Cardiac muscle cell (in vitro differentiated cells and primary cell): Measurements from ENCODE around the gene RBM20. TPM values are rescaled to one million over a fixed set of nuclear protein-coding genes. Genes with fewer than 3 reads are reported as not detected.

Experiments used
- DNase-seq, 2 donors: peaks; one replicate each; pipeline versions ENCODE4 v3.0.0 to v3.0.0-alpha.2; 2010 to 2017; ENCODE audit warnings: low read depth in 1 of 2, low spot score in 1 of 2
- H3K27ac ChIP-seq: fragments of 200-600 bp; sonication (generic); 2 replicates; pipeline ENCODE4 v1.5.1; 2016
- H3K27me3 ChIP-seq: fragments of 200-600 bp; sonication (generic); 2 replicates; pipeline ENCODE4 v1.6.0; 2016; ENCODE audit warnings: control low read depth
- H3K36me3 ChIP-seq: fragments of 200-600 bp; sonication (generic); 2 replicates; pipeline ENCODE4 v1.5.1; 2016; ENCODE audit warnings: control low read depth
- H3K4me1 ChIP-seq: fragments of 200-600 bp; sonication (generic); 2 replicates; pipeline ENCODE4 v1.8.1; 2017; ENCODE audit warnings: low read depth, mild to moderate bottlenecking, mixed run types
- H3K4me3 ChIP-seq: fragments of 200-600 bp; sonication (generic); 2 replicates; pipeline ENCODE4 v1.5.1; 2016; ENCODE audit warnings: mild to moderate bottlenecking
- H3K9me3 ChIP-seq: fragments of 200-600 bp; sonication (generic); 2 replicates; pipeline ENCODE4 v1.5.1; 2017; ENCODE audit warnings: low read depth, mild to moderate bottlenecking, control low read depth
- polyA plus RNA-seq: library from polyadenylated mRNA; unstranded; fragments of >200 nt; fragmentation: Nextera tagmentation; extraction: Ambion mirVana; gene quantifications from 2 replicates; pipeline ENCODE4 v1.2.1, GENCODE V29; 2016
- total RNA-seq: library from RNA; depleted of rRNA; stranded (reverse); fragments of >200 nt; gene quantifications from 2 replicates; pipeline ENCODE4 v1.2.3, GENCODE V29; 2016
- TF ChIP-seq, protein P1 (sequence below): IDR thresholded peaks from 2 replicates; pipeline ENCODE4 v1.5.1; 2012; ENCODE audit warnings: low read depth, mild to moderate bottlenecking, low read length

The RBM20 gene
- total and polyA plus RNA-seq, 2 experiments from 2014 or later: 19.2 to 28.5 TPM

DNA sequence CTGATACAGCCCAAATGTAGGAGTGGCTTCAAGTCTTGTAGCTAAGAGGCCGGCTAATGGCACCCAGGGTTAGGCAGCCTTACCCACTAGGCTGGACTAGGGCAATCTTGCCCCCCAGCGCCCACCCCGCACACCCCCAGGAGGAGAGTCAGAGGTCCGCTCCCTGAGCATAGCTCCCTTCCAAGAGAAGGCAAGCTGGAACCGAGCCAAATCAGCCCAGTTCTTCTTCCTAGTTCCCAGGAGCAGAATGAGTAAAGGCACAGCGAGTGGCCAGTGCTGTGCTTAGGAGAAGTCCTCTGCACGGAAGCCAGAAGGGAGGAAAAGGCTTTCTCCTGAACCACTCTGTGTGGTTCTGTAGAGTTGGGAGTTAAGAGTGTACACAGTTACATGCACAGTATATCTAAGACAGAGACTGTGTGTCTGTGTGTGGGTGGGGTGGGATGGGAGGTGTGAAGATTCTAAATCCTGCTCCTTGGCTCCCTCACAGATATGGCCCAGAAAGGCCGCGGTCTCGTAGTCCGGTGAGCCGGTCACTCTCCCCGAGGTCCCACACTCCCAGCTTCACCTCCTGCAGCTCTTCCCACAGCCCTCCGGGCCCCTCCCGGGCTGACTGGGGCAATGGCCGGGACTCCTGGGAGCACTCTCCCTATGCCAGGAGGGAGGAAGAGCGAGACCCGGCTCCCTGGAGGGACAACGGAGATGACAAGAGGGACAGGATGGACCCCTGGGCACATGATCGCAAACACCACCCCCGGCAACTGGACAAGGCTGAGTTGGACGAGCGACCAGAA is 167.8 kb downstream of the RBM20 start:
- Histone ChIP-seq H3K36me3 (peaks cover 8% of the 10 kb centered on the region), H3K27ac (no peak overlapping the region), H3K4me1 (peaks cover 7% of the 10 kb centered on the region), H3K27me3 (no peaks in the 10 kb centered on the region), H3K9me3 (no peaks in the 10 kb centered on the region), H3K4me3 (no peak overlapping the region)
- DNase-seq: no peak
- TF ChIP-seq, protein P1, sequence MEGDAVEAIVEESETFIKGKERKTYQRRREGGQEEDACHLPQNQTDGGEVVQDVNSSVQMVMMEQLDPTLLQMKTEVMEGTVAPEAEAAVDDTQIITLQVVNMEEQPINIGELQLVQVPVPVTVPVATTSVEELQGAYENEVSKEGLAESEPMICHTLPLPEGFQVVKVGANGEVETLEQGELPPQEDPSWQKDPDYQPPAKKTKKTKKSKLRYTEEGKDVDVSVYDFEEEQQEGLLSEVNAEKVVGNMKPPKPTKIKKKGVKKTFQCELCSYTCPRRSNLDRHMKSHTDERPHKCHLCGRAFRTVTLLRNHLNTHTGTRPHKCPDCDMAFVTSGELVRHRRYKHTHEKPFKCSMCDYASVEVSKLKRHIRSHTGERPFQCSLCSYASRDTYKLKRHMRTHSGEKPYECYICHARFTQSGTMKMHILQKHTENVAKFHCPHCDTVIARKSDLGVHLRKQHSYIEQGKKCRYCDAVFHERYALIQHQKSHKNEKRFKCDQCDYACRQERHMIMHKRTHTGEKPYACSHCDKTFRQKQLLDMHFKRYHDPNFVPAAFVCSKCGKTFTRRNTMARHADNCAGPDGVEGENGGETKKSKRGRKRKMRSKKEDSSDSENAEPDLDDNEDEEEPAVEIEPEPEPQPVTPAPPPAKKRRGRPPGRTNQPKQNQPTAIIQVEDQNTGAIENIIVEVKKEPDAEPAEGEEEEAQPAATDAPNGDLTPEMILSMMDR: no peak

DNA sequence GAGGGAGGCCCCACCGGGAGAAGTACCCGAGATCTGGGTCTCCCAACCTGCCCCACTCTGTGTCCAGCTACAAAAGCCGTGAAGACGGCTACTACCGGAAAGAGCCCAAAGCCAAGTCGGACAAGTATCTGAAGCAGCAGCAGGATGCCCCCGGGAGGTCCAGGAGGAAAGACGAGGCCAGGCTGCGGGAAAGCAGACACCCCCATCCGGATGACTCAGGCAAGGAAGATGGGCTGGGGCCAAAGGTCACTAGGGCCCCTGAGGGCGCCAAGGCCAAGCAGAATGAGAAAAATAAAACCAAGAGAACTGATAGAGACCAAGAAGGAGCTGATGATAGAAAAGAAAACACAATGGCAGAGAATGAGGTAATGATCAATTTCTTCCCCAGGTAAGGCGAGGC is 168.4 kb downstream of the RBM20 start:
- H3K9me3 ChIP-seq: no peaks in the 10 kb centered on the region
- TF ChIP-seq, protein P1: no peak
- H3K27me3 ChIP-seq: no peaks in the 10 kb centered on the region
- no peak for DNase-seq
- H3K4me3 ChIP-seq: no peak overlapping the region
- peaks cover 10% of the 10 kb centered on the region for H3K4me1 ChIP-seq
- no peak overlapping the region for H3K27ac ChIP-seq
- peaks cover 8% of the 10 kb centered on the region for H3K36me3 ChIP-seq

DNA sequence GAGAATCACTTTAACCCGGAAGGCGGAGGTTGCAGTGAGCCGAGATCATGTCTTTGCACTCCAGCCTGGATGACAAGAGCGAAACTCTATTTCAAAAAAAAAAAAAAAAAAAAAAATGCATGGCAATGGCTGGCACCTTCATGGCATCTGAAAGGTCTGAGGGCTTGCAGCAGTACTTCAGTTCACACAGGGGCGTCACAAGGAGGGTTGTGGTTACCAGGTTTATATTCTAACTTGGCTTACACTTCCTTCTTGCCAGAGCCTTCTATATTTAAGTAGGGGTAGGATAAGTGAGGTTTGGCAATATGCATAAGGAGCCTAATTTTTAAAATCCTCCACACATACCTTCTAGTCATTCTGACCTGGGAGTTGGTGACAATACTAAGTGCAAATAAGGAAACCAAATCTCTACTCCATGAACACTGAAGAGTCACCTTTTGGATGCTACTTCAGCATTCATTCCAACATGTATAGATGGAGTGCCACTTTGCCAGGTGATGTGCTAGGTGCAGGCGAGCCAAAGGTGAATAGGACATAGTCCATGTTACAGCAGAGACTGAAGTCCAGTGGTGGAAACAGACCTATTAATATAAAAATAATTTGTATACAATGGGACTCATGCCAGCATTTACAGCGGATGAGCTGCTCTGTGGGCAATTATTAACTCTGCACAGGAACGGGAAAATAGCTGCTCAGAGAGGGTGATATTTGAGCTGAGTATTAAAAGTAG is 169.8 kb downstream of the RBM20 start:
- H3K36me3 ChIP-seq: peaks cover 8% of the 10 kb centered on the region
- H3K4me1 ChIP-seq: peaks cover 23% of the 10 kb centered on the region
- H3K4me3 ChIP-seq: no peak overlapping the region
- no peaks in the 10 kb centered on the region for H3K27me3 ChIP-seq
- TF ChIP-seq, protein P1: no peak
- no peaks in the 10 kb centered on the region for H3K9me3 ChIP-seq
- no peak for DNase-seq
- no peak overlapping the region for H3K27ac ChIP-seq

DNA sequence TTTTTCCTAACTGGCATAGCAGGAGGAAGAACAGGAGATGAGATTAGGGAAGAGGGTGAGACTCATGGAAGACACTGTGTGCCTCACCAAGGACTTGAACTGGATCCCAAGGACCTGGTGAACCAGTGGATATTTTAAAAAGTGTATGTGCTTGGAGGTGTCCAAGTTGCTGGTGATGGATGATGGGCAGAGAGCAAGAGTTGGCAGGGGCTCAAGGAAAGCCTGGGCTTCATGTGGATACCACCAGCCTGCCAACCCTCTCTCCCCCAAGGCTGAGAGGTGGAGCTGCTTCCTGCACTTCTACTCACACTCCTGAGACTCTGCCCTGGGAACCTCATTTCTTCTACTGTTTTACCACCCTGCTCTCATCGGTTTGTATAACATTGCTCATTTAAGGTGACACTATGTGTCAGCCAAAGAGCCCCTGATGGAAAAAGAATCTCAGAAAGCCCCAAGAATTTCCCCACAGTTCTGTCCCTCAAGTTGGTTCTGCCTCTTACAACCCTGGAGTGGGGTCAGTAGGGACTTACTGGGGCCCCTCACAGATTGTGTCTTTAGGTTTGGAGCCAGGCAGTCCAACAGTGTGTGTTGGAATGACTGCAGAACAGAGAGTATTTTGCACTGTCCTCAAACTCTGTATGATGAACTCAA is 171.3 kb downstream of the RBM20 start:
- H3K4me3 ChIP-seq: no peak overlapping the region
- TF ChIP-seq, protein P1: no peak
- peak overlapping the region; percentile 15 for H3K27ac ChIP-seq
- H3K36me3 ChIP-seq: peaks cover 3% of the 10 kb centered on the region
- H3K4me1 ChIP-seq: peaks cover 30% of the 10 kb centered on the region
- H3K9me3 ChIP-seq: no peaks in the 10 kb centered on the region
- no peak for DNase-seq
- H3K27me3 ChIP-seq: no peaks in the 10 kb centered on the region

DNA sequence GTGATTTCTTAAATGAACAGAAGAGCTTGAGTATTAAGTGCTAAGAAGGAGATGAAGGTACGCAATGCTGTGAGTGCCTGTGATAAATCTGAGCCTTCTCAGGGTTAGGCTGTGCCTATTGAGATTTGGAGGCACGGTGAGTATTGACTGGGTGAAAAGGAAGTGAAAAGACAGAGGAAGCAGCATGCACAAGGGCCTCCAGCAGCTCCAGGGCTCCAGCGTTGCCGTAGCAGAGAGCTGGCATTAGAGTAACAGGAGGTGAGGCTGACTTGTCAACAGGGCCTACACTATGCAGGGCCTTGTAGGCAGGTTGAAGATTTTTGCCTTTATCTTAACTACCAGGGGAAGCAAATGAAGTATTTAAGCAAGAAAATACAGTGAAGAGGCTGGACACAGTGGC is 173.5 kb downstream of the RBM20 start:
- Histone ChIP-seq H3K9me3 (no peaks in the 10 kb centered on the region), H3K4me3 (no peak overlapping the region), H3K36me3 (peaks cover 3% of the 10 kb centered on the region), H3K27me3 (no peaks in the 10 kb centered on the region), H3K4me1 (peaks cover 51% of the 10 kb centered on the region), H3K27ac (peak overlapping the region; percentile 86)
- DNase-seq: peak in 1 of 2 donors; percentile 59
- TF ChIP-seq, protein P1: no peak
